K562 (cell line): Measurements from ENCODE around the gene RAD50. TPM values are rescaled to one million over a fixed set of nuclear protein-coding genes. Genes with fewer than 3 reads are reported as not detected.

Experiments
- ATAC-seq: fragments of 200-7000 bp; cut with Tn5 transposase; 3 replicates; pipeline ENCODE4 v1.9.1; 2020; ENCODE audit warnings: moderate library complexity
- BruUV-seq: library from RNA; stranded (reverse); fragments of 400-500 nt; replicated peaks from 2 replicates; lab custom pipeline; 2021; lab: Mats Ljungman, UMichigan
- CTCF ChIA-PET: fragments of 300-600 bp; formaldehyde crosslinking; extraction: SDS; loops from one replicate; lab custom pipeline; 2021; ENCODE audit warnings: low intra/inter-chr PET ratio; lab: Yijun Ruan, JAX
- POLR2A ChIA-PET: fragments of 300-600, 350-650 bp; sonication (Branson Sonifier 250); formaldehyde crosslinking; extraction: SDS; loops from one replicate; lab custom pipeline; 2021; ENCODE audit warnings: antibody characterized with exemption, inconsistent platforms; lab: Yijun Ruan, JAX
- DNase-seq, 4 experiments: peaks; one replicate each; pipeline versions ENCODE4 v3.0.0 to v3.0.0-alpha.2; 2011 to 2018; ENCODE audit warnings: low spot score in 3 of 4, mixed read lengths in 3 of 4; ENCODE audit errors: extremely low read depth in 1 of 4
- FAIRE-seq: peaks from 2 replicates; lab custom pipeline; 2011; peaks lifted over from hg19 to GRCh38; lab: Jason Lieb, UNC
- H2AFZ ChIP-seq: 2 replicates; pipeline ENCODE4 v1.6.0; 2011; ENCODE audit warnings: low read depth, low read length, control low read depth, inconsistent platforms
- H3K27ac ChIP-seq: fragments of 200-600 bp; 3 replicates; pipeline ENCODE4 v1.8.0; 2011; ENCODE audit warnings: low read depth, mild to moderate bottlenecking, control low read depth, inconsistent platforms, low read length, moderate library complexity, mixed read lengths; ENCODE audit errors: extremely low read depth
- H3K27me3 ChIP-seq, 2 experiments: fragments of 300-600 bp in 1 of 2; 2 replicates in 1 of 2; 3 replicates in 1 of 2; pipeline versions ENCODE4 v1.6.0 to v1.8.0; 2011; ENCODE audit warnings: inconsistent platforms in 2 of 2, low read length in 2 of 2, mild to moderate bottlenecking in 1 of 2, mixed read lengths in 1 of 2, moderate library complexity in 1 of 2; ENCODE audit not compliant: control insufficient read depth in 2 of 2, insufficient read depth in 2 of 2
- H3K36me3 ChIP-seq: fragments of 300-600 bp; 3 replicates; pipeline ENCODE4 v1.8.0; 2011; ENCODE audit warnings: mild to moderate bottlenecking, low read length, inconsistent platforms; ENCODE audit not compliant: control insufficient read depth, insufficient read depth
- H3K4me1 ChIP-seq, 2 experiments: fragments of 200-600 bp in 1 of 2; replicated peaks in 1 of 2; 2 replicates in 1 of 2; 3 replicates in 1 of 2; pipeline versions ENCODE4 v1.5.1 to v1.8.0; 2011; ENCODE audit warnings: inconsistent platforms in 2 of 2, low read length in 2 of 2, mild to moderate bottlenecking in 1 of 2, mixed read lengths in 1 of 2, moderate library complexity in 1 of 2; ENCODE audit not compliant: control insufficient read depth in 2 of 2, insufficient read depth in 2 of 2
- H3K4me2 ChIP-seq: 2 replicates; pipeline ENCODE4 v1.6.1; 2011; ENCODE audit warnings: low read length, control low read depth, inconsistent platforms, mixed read lengths; ENCODE audit not compliant: insufficient read depth
- H3K4me3 ChIP-seq: fragments of 200-600 bp; sonication (generic), shearing (Covaris generic); 2 replicates; pipeline ENCODE4 v1.5.1; 2016; ENCODE audit warnings: control low read depth, inconsistent platforms
- H3K79me2 ChIP-seq: fragments of 200-600 bp; 3 replicates; pipeline ENCODE4 v1.8.0; 2011; ENCODE audit warnings: low read length, inconsistent platforms; ENCODE audit not compliant: control insufficient read depth, insufficient read depth
- H3K9ac ChIP-seq, 2 experiments: 2 replicates each; pipeline versions ENCODE4 v1.6.0 to v1.6.1; 2011; ENCODE audit warnings: low read depth in 2 of 2, low read length in 2 of 2, control low read depth in 1 of 2, inconsistent platforms in 1 of 2, mild to moderate bottlenecking in 1 of 2, mixed read lengths in 1 of 2; ENCODE audit not compliant: insufficient read depth in 1 of 2
- H3K9me1 ChIP-seq: one replicate; pipeline ENCODE4 v1.6.0; 2011; ENCODE audit warnings: inconsistent platforms, mild to moderate bottlenecking, low read length, moderate library complexity; ENCODE audit not compliant: control insufficient read depth, insufficient read depth
- H3K9me3 ChIP-seq: replicated peaks from 2 replicates; pipeline ENCODE4 v1.5.1; 2011; ENCODE audit warnings: low read depth, low read length, inconsistent platforms; ENCODE audit not compliant: control insufficient read depth, insufficient read depth
- H4K20me1 ChIP-seq: replicated peaks from 2 replicates; pipeline ENCODE4 v1.6.1; 2011; ENCODE audit warnings: low read length, inconsistent platforms, mixed read lengths; ENCODE audit not compliant: control insufficient read depth, insufficient read depth
- TSHZ1 ChIP-seq: fragments of 250-450 bp; sonication (Bioruptor Pico); IDR thresholded peaks from 2 replicates; pipeline ENCODE4 v1.4.0; 2020; ENCODE audit warnings: mild to moderate bottlenecking, moderate library complexity
- VEZF1 ChIP-seq: fragments of 200-800 bp; sonication (Bioruptor generic); IDR thresholded peaks from 2 replicates; pipeline ENCODE4 v1.6.1; 2017; ENCODE audit warnings: missing genetic modification characterization, missing compliant biosample characterization
- ZBTB11 ChIP-seq, 3 experiments: fragments of 200-800 bp in 1 of 3; fragments of 250-450 bp in 1 of 3; fragments of 450-650 bp in 1 of 3; sonication (Bioruptor Pico) in 1 of 3; sonication (Bioruptor generic) in 1 of 3; formaldehyde crosslinking in 1 of 3; IDR thresholded peaks; 2 replicates each; pipeline versions ENCODE4 v1.6.1 to v1.8.0; 2016 to 2022; ENCODE audit warnings: mild to moderate bottlenecking in 2 of 3, missing genetic modification characterization in 2 of 3, missing compliant biosample characterization in 1 of 3, moderate library complexity in 1 of 3
- ZNF224 ChIP-seq: sonication (generic); formaldehyde crosslinking; IDR thresholded peaks from 2 replicates; pipeline ENCODE4 v1.8.0; 2022; ENCODE audit warnings: mild to moderate bottlenecking, missing genetic modification reagents
- ZNF280B ChIP-seq: fragments of 250-450 bp; sonication (Bioruptor Pico); IDR thresholded peaks from 2 replicates; pipeline ENCODE4 v1.5.1; 2021; ENCODE audit warnings: mild to moderate bottlenecking
- WGBS: fragments of 100-300 bp; shearing (Covaris generic); methylation state at CpG from one replicate; pipeline ENCODE4 v1.1.6; 2016; ENCODE audit warnings: low coverage, mixed read lengths; ENCODE audit not compliant: insufficient coverage; ENCODE audit errors: missing lambda C conversion rate; 5-methylcytosine and 5-hydroxymethylcytosine counted together
- in situ Hi-C: fragments of 300-500 bp; cut with MboI; formaldehyde crosslinking; loops from 4 replicates; pipeline ENCODE4 v1.15.0; 2018; ENCODE audit warnings: inconsistent platforms, mixed read lengths
- intact Hi-C: fragments of 100-400 bp; cut with micrococcal nuclease; formaldehyde crosslinking; loops from 2 replicates; pipeline ENCODE4 v1.14.2; 2022
- polyA plus RNA-seq, 8 experiments: library from polyadenylated mRNA; depleted of rRNA in 4 of 8; stranded (reverse) in 5 of 8; unstranded in 3 of 8; fragments of >200 nt; fragmentation: Nextera tagmentation in 2 of 8; fragmentation: Illumina TruSeq in 1 of 8; extraction: Ambion mirVana in 2 of 8; extraction: Trizol in 1 of 8; gene quantifications; 2 replicates each; pipeline versions ENCODE4 v1.2.1 to v1.2.3, GENCODE V29; 2011 to 2014; ENCODE audit warnings: inconsistent platforms in 1 of 8, missing spikeins in 1 of 8
- total RNA-seq, 7 experiments: library from RNA; depleted of rRNA in 6 of 7; stranded (reverse); fragments of >200 nt in 6 of 7; fragmentation: Illumina TruSeq in 2 of 7; extraction: Trizol in 2 of 7; gene quantifications; 2 replicates each; pipeline versions ENCODE4 v1.2.1 to v1.2.3, GENCODE V29; 2011 to 2021; ENCODE audit warnings: low replicate concordance in 1 of 7

The RAD50 gene
- total and polyA plus RNA-seq, 9 of the 15 experiments (the other 6 are each of a cell fraction or from before 2014, with no cell fraction given): 15.3 to 74.2 (median 44.1) TPM

DNA sequence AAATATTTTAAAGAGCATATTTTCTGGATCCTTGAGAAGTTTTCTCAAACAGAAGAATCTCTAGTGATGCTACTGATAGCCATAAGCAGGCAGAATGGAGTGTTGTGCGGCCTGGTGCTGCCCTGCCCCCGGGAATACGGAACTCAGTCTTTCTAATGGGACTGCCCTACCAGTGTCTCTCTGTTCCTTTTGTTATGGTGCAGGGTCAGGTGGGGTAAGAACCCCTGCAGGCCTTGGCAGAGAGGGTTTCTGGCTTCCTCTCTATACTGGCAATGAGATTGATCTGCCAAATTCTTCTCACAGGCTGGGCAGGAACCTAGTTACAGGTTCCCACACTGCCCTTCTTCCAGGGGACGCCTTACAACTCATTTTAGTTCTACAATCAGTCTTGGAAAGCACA, 16.0 kb upstream of the RAD50 start (continued):
- TF ChIP-seq ZBTB11 (CRISPR knock-in tag; IDR thresholded peaks at IDR 0.05) (no peak), ZNF224 (CRISPR knock-in tag) (no peak), VEZF1 (CRISPR knock-in tag) (no peak)

DNA sequence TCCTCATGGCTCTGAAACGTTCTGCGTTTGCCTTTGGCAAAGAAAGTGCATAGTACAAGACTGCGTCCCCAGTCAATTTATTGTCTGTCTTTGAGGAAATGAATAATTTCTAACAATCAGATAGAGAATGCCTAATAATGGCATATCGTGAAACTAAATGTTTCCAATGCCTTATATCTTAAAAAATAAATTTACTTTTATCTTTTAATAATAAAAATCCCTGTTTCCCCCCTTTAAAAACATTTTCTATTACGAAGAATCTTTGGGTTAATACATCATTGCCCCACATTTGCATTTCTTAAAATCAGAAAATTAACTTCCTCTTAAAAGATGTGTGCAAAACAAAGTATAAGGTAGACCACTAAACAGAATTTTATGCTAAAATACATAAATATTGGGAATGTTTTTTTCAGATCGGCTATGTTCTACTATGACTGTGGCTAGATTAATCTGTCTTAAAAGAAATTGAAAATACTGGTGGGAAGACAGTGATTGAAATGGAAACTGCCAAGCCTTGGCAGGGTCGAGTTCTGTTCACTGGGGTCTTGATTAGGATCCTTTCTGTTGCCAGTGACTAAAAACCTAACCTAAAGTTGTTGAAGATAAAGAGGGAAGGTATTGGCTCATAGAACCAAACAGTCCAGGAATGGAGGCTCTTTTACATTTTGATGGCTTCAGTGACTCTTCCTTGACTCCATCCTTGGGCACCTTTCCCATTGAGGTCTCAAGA, 13.1 kb upstream of the RAD50 start, which contains the start of gene IL5:
IL5 (minus strand) TSS at position 51 of the 730 bp plus-strand sequence; CDS start at position 7, 44 bp downstream.
- H3K4me1 ChIP-seq: no peaks in the 10 kb centered on the region; a peak in 2 of 5 replicates
- DNase-seq (no peak), FAIRE-seq (no peak), ATAC-seq (no peak)
- intact Hi-C loops: no loop called here
- 20% methylated on average over 7 of the region's 7 CpGs for WGBS
- H3K27me3 ChIP-seq: no peaks in the 10 kb centered on the region
- H3K4me3 ChIP-seq: no peak within 1 kb of the TSS
- H4K20me1 ChIP-seq: no peaks in the 10 kb centered on the region
- BruUV-seq: no TSS peak
- H3K36me3 ChIP-seq: no peaks in the 10 kb centered on the region
- in situ Hi-C loops: no loop called here
- no peaks in the 10 kb centered on the region for H3K9me3 ChIP-seq
- H2AFZ ChIP-seq: no peak within 1 kb of the TSS
- no peak within 1 kb of the TSS for H3K4me2 ChIP-seq
- no peak within 1 kb of the TSS for H3K27ac ChIP-seq
- no peaks in the 10 kb centered on the region for H3K79me2 ChIP-seq
- no peak within 1 kb of the TSS for H3K9ac ChIP-seq
- POLR2A ChIA-PET: interaction anchor here (2.4 kb wide), 1 partner anchor 13 kb away, joined by 12 read pairs; the partner anchor contains the start of gene RAD50
- TF ChIP-seq TSHZ1 (CRISPR knock-in tag) (no peak), ZNF280B (CRISPR knock-in tag) (no peak)
- TF ChIP-seq, all 486 proteins: peak for 0
- CTCF ChIA-PET: no interaction called here
- no peaks in the 10 kb centered on the region for H3K9me1 ChIP-seq
